ENCODE data around the gene ATP1A1.

ATP1A1 gene

DNA sequence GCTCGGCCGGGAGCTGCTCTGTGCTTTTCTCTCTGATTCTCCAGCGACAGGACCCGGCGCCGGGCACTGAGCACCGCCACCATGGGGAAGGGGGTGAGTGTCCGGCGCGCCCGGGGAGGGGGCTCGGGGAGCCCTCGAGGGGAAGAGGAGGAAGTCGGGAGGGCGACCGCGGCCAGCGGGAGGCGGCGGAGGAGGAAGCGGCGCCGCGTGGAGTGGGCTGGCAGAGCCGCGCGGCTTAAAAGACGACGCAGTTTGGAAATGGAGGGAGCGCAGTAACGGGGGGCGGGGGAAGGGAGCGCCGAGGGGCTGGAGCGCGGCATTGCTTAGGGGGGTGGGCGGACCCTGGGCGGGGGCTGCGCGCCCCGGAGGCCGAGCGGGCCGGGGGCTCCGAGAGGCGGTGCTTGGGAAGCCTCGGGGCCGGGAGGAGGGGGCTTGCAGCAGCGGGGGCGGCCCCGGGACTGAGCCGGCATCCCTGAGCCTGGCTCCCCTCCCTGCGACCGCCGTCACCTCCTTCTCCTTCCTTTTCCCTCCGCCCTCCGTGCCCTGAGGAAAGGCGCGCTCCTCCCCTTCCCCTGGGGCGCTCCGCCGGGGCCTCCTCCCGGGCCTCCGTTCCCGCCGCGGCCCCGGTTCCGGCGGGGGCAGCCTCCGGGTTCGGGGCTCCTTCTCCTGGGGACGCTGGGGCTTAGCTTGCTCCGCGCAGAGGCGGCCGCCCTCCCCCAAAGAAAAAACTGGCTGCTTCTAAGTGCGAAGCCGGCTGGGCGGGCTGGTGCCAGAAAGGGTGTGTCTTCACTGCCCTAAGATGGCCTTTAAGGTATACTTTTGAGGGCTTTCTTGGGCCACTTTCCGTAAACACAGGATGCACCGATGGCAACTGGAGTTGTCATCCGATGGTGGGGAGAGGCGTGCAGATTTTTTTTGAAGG lies 648 bp downstream of the ATP1A1 start:
- no peak for FAIRE-seq

DNA sequence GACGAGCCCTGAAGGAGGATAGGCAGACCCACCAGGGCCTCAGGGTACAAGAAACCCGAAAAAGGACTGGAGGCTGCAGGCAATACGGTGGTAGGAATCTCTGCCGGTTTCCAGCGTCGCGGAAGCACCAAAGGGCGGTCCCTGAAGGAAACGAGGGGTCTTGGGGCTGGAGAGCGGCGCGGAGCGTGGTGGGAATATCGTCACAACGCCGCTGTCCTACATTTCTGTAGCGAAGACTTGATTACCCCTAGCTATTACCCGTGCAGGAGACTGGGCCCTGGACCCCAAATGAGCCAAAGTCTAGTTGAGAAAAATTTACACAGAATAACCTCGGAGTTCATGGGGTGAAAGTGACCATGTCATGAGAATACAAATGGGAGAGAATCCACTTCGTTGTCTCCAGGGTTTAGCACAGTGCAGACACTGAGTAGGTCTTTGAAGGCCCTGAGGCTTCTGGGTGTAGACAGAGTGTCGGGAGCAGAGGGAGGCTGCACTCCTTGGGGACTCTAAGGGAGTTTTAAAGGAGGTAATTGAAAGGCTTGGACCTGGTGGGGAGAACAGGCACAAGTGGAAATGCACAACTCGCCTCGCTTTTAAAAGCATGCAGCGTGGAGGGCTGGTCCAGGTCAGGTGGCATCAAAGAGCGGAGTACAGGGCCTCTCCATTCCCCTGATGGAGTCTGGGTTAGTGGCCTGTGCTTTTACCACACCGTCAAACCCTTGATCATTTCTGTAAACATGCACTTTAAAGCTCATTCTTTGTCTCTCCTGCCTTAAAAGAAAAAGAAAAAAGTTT lies 1.5 kb downstream of the ATP1A1 start:
- FAIRE-seq = no peak

DNA sequence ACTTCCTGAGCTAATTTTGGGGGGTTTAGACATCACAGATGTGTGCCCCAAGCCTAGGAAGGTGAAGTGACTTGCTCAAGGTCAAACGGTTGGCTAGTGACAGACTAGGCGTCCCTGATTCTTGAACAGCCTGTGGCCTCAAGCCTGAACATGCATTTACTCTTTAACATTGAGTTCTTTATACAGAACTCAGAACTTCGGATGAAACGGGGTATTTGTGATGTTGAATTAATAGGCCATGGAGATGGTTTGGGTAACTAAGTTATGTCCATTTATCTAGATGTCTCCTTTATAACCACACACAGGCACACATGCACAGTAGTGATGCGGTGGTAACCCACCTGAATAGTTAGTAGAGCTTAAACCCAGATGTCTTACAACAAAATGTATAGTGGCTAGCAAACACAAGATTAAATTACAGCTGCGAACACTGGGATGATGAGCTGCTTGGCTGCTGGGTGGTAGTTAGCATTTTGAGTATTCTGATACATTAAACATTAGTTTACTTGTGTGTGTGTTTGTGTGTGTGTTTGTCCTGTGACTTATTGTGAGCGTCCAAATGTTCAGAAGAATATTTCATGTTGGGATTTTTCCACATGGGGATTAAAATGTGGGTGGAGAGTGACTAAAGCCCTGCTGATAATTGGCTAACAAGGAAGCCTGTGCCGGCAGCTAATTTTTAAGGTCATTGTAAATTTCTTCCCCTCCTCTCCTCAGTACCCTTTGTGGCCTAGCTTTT lies 2.3 kb downstream of the ATP1A1 start:
- FAIRE-seq = no peak

DNA sequence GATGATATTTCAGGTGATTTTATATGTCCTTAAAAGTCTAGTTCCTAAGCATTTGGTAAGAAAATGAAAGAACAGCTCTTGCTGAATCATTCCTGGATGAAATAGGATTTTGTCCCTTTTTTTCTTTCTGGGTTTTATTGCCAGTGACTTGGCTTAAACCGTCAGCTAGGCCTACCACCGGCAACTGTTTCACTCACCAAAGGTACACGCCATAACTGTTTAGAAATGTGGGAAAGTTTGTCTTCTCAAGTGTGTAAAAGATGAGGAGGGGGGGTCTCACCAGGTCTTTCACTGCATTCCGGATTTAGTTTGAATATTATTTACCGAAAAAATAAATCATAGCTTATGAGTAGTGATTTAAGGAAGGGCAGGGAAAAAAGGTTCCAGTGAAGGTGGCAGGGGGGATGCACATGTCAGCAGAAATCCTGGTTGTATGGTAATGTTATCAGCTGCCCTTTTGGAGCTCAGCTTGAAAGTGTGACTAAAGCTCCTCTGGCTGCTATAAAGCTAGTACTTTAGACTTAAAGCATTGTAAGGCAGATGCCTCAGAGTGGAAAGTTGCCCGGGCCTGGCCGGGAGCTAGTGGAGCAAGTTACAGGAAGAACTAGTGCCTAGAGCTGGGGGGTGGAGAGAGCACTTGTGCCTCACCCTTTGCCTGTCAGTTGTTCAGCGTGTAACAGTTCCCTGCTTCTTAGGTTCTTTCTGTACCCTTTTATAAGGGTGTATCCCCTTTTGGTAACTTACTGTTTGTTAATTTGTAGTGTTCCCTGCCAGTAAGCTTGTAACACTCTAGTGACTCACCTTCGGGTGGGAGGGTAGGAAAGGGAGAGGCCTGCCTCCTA lies 3.1 kb downstream of the ATP1A1 start:
- no peak for FAIRE-seq

DNA sequence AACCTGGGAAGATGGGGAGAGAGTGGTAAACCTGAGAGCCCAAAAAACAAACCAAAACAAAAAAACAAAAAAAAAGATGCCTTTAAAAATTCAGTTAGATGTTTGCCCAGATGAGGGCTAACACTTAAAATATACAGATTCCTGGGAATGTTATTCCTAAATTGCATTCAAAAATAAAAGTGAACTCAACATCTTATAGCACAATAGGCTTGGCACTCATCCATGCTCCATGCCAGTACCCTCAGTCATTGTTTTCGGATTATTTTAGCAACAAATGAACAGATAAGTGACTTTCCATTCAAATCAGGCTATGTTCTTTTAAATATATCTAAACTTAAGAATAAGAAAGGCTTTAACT lies 3.7 kb downstream of the ATP1A1 start:
- no peak for FAIRE-seq

DNA sequence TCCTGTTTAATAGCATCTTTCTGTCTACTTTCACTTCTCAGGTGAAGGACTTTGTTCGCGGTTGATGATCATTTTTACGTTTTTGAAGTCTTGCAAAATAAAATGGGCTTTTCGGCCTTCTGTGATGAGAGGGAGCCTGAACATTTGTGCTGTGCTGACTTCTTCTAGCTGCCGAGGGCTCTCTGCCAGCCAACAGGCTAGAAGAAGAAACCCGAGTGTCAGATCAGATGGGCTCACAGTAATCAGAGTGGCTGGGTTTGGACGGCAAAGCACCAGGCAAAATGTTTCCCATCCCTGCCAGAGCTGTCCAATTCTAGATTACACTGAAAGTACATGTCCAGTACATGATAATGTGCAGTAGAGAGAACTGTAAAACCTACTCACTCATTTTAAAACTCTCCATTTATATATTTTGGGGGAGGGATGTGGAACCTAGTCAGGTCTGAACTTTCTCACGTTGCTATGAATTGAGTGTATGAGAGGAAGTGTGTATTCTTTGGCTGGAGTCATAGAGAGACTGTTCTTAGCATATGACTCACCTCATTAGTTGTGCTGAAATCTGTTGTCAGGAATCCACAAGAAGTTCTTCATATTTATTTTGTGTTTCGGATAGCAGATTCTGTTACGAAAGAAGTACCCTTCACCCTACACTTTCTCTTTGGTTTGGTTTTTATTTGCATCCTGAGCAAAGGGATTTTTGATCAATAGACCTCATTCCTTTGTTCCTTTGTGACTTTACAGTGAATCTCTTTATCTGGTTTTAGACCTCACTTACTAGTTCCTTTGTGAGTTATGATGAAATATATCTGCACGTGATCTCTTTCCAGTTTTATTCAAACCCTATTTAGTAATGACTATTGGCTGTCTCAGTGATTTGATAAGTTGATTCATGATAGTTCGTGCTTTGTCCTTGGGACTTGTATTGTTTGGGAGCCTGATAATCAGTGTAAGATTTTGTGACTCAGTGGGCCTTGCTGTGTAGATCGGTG lies 4.8 kb downstream of the ATP1A1 start:
- FAIRE-seq = no peak

DNA sequence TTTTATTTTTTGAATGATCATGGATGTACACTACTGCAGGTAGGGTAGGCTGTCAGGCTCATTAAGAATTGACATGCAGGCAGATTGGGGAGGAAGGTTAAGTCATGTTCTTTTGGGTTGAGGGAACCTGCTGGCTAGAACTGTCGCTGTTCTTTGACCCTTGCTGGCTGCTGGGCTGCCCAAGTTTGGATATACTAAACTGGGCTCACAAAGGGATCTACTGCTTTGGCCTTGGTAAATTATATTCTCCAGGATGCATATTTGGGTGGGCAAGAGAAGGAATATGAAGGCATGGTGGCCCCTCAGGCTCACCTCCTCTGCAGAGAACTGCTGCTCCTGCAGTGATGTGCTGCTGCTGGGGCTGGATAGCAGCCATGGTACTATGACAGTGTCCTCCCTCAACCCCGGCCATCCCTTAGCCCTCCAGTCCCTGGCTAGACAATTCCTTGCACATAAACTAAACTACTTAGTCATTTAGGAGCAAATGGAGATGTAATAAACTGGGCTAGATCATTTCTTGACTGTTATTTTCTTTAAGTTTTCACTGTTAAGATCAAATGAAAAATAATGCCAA lies 6.1 kb downstream of the ATP1A1 start:
- no peak for FAIRE-seq

DNA sequence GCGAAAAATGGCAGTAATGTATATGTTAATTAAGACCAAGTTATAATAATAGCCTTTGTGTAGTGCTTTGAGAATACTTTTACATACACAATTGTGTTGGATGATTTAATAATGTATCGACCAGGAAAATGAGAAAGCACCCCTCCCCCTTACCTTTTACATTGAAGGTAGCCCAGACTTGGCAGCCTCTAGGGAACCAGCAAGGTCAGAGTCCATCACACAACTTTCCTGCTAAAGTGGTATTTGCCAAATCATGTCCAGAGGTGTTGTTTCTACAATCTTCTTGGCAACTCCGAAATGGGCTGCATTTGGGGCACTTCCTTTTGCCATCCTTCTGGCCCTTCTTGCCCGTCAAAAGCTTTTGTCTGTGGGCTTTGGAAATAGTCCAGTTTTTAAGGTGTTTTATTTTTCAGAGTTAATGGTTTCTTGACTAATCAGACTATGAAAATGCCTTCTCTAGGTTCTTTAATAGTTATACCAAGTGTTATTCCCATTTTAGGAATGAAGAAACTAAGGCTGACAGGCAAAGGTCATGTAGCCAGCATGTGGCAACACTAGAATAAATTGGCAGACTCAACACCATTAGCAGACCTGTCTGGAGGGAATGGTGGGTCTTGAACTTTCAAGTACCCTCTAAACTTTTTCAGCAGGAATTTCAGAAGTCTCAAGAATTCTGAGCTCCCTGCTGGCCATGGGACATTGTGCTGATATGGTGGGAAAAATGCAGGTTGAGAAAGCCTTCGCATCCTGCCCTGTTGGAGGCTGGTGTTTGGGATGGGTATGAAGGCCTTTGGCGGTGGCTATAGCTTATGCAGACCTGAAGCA lies 6.8 kb downstream of the ATP1A1 start:
- no peak for FAIRE-seq

DNA sequence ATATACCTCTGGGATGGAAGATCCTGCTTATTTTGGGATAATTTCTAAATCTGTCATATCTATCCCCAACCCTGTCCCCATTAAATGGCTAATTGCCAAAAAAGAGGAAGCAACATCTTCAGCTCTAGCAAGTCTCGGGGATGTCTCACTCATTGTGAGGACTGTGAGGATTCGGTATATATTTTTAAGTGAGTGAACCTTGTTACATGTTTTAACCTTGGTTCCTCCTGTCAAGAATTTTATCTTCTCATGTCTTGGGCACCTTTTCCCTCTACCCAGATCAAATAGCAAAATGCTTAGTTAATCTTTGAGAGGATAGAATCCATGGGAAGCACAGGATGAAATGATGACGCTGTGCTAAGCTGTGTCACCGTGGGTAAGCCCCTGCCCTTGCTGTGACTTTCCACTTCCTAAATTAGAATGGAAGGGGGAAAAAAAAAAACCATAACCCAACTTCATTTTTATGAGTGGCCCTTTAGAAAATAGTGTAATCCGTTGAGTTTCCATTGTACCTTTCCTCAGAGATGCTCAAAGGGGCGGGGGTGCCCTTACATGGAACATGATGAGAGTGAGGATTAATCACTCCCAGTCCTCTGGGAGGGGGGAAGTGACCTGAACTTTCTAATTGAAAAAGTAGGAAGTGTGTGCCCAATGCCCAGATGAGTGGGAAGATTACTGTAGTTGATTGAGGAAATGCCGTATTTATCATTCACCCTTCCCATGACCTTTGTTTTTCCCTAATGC lies 7.6 kb downstream of the ATP1A1 start:
- FAIRE-seq = no peak

DNA sequence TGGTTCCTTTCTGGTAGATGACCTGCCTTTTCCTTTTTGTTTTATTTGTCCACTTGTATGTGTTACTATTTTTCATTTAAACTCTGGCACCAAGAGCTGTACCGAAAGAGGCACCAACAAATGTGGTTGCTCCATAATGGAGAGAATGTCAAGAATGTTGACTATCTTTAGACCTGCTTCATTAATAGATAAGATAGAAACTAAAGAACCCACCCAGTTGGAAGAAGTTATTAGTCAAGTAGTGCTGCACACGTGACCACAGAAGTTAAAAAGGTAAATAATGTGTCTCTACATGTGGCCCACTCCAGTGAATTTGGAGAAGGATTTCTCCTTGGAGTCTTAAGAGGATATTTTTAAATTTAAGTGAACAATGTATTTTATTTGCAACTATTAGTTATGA lies 9.3 kb downstream of the ATP1A1 start:
- FAIRE-seq = no peak

DNA sequence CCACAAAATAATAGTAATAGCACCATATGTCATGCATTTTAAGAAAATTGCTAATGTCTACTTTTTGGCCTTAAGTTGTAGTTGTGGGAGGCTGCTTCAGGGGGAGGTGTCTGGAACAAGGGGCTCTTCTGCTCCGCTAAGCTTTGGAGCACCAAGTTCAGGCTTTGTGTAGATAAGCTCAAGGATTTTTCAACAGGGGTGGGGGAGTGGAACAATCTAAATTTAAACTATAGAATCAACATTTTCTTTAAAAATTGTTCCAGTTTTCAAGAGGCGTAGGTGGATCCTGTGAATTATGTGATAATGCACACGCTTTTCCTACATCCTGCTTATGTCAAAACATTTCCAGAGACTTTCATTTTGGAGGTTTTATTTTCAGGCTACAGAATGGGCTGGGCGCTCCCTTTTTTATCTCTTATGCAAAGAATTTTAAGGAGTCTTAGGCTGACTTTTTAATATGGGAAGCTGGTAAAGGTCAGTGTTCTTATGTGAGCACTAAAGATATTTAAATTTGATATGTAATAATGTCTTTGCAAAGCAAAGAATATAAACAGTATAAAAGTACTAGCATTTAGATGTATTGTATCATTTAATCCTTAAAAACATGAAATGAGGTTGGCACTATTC lies 9.9 kb downstream of the ATP1A1 start:
- FAIRE-seq = no peak

DNA sequence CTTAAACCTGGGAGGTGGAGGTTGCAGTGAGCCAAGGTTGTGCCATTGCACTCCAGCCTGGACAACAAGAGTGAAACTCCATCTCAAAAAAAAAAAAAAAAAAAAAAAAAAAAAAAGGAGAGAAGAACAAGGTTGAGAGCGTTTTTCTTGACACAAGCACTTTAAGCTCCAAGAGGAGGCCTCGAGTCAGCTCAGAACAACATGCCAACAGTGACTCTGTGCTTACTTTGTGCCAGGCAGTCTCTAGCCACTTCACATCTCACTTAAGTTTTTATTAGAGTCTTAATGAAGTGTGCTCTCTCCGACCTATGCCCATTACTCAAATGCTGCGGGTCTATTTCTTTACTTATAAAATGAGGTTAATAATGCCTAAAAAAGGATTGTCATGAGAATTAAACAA lies 13.0 kb downstream of the ATP1A1 start:
- no peak for FAIRE-seq

DNA sequence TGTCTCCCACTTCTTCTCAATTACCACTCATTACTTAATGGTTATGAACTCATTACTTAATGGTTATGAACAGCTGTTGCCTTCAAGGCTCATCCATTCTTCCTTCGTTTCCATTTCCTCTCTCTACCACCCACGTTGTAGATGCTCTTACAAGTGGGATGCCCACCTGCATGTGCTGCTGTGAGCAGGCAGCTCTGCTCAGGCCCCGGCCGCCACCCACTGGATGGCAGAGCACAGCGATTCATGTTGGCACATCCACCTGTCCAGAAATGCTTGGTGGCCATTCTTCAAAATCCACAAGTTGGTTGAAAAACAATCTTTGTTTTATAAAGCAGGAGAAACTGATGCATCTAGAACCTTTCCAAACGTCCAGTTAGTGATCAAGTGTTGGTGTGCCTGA lies 14.5 kb downstream of the ATP1A1 start:
- FAIRE-seq = no peak

DNA sequence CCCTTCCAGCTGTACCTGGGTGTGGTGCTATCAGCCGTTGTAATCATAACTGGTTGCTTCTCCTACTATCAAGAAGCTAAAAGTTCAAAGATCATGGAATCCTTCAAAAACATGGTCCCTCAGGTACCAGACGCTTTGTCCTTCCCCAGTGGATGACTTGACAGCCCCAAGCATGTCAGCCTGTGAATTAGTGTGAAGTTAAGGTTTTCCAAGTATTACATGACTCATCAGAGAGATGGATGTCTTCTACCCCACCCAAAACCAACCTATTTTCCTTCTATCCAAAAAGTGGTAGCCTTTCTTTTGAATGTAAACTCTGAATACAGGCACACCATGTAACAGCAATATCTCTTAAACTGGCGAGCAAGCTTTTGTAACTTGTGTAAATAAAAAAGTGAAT lies 15.1 kb downstream of the ATP1A1 start:
- no peak for FAIRE-seq

DNA sequence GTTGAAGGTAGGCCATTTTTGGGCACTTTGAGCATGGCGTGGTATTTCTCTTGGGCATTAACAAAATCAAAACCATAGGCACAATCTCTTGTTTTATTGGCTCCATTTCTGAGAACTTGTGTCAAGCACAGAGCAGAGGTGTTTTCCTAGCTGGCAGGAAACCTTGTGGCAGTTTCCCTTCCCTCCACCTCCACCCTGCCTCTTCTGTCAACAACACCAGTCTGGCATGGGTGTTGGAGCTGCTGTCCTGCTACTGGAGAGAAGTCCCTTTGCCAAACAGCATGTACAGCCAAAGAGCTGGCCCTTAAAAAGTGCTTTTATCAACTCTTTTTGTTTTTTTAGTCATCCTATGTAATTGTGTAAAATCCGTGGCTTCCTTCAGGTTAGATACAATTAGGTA lies 16.0 kb downstream of the ATP1A1 start:
- FAIRE-seq = no peak

DNA sequence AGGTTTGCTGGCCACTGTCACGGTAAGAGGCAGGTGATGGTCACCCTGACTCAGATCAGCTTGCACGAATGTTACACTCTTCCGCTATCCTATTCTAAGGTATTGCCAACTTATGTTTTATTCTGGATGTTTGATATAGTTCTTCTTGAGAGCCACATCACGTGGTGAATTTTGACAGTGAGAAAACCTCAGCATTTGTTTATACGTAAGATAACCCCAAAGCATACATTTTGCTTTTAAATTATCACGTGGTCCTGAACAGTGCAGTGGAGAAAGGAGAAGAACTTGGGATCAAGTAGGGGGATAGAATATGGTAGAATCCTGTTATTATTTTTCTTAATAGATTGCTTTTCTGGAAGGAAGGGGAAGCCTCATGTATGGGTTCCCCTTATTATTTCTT lies 16.6 kb downstream of the ATP1A1 start:
- no peak for FAIRE-seq

DNA sequence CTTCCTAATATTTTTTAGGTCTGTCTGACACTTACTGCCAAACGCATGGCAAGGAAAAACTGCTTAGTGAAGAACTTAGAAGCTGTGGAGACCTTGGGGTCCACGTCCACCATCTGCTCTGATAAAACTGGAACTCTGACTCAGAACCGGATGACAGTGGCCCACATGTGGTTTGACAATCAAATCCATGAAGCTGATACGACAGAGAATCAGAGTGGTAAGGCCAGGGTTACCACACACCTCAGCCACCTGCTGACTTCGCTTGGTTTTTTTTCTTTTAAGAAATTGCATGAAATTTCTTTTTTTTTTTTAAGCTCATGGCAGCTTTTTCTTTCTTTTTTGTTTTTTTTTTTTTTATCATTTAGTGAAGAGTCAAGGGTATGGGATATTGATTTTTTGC lies 17.2 kb downstream of the ATP1A1 start:
- no peak for FAIRE-seq

DNA sequence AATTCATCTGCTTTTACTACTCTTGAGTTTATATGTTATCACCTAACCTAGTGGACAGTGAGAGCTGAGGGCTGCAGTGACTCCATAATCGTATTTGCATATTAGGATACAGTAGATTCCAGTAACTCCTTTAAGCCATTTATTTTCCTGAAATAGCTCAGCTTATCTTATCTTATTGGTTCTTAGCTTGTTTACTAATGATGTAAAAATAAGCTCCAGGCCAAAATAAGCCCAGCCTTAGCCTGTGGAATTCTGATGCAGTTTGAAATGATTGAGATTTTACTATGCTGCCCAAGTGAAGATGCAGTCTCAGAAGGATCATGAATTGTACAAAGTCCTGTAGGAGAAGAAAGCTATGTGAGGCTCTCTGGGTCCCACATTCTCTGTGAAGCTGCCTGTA lies 18.1 kb downstream of the ATP1A1 start:
- no peak for FAIRE-seq

Measured in G401.6 (cell line).